SK-N-SH treated with all-trans-retinoic acid at 6 μM for 48 hours (cell line): ENCODE measurements around the gene SPTB.
A peak's percentile ranks its signal among the peaks of the same experiment; 100 is the strongest.

Source experiments
- ATAC-seq: fragments of 200-7000 bp; cut with Tn5 transposase; 3 replicates; pipeline ENCODE4 v1.9.1; 2020; ENCODE audit warnings: mild to moderate bottlenecking, moderate library complexity
- ARNTL ChIP-seq: fragments of 450-650 bp; formaldehyde crosslinking; IDR thresholded peaks from 2 replicates; pipeline ENCODE4 v1.5.0; 2020; ENCODE audit warnings: low read depth, mild to moderate bottlenecking, moderate library complexity, borderline replicate concordance
- BACH2 ChIP-seq: fragments of 250-450 bp; sonication (Bioruptor Pico); IDR thresholded peaks from 2 replicates; pipeline ENCODE4 v1.9.0; 2021; ENCODE audit warnings: mild to moderate bottlenecking, borderline replicate concordance
- CSDC2 ChIP-seq: fragments of 250-450 bp; sonication (Bioruptor Pico); IDR thresholded peaks from 2 replicates; pipeline ENCODE4 v1.5.0; 2020; ENCODE audit warnings: mild to moderate bottlenecking, moderate library complexity
- CSRNP3 ChIP-seq: fragments of 250-450 bp; sonication (Bioruptor Pico); IDR thresholded peaks from 2 replicates; pipeline ENCODE4 v1.5.1; 2021; ENCODE audit warnings: mild to moderate bottlenecking, moderate library complexity
- ESRRG ChIP-seq: fragments of 250-450 bp; sonication (Bioruptor Pico); IDR thresholded peaks from 2 replicates; pipeline ENCODE4 v1.6.1; 2021; ENCODE audit warnings: mild to moderate bottlenecking
- GLIS3 ChIP-seq: fragments of 250-450 bp; sonication (Bioruptor Pico); IDR thresholded peaks from 2 replicates; pipeline ENCODE4 v1.5.0; 2020; ENCODE audit warnings: mild to moderate bottlenecking, moderate library complexity
- ISL1 ChIP-seq: fragments of 250-450 bp; sonication (Bioruptor Pico); IDR thresholded peaks from 2 replicates; pipeline ENCODE4 v2.1.2; 2022; ENCODE audit warnings: mild to moderate bottlenecking, moderate library complexity
- OSR1 ChIP-seq: fragments of 250-450 bp; sonication (Bioruptor Pico); IDR thresholded peaks from 2 replicates; pipeline ENCODE4 v1.8.0; 2022; ENCODE audit warnings: moderate library complexity, mild to moderate bottlenecking, inconsistent platforms
- PATZ1 ChIP-seq: fragments of 250-450 bp; sonication (Bioruptor Pico); IDR thresholded peaks from 2 replicates; pipeline ENCODE4 v1.8.0; 2020; ENCODE audit warnings: mild to moderate bottlenecking, moderate library complexity, borderline replicate concordance
- POU6F1 ChIP-seq: fragments of 250-450 bp; sonication (Bioruptor Pico); IDR thresholded peaks from 2 replicates; pipeline ENCODE4 v1.8.0; 2021; ENCODE audit warnings: low read depth, mild to moderate bottlenecking, moderate library complexity, borderline replicate concordance
- PPARA ChIP-seq: fragments of 250-450 bp; sonication (Bioruptor Pico); IDR thresholded peaks from 2 replicates; pipeline ENCODE4 v1.5.0; 2020; ENCODE audit warnings: mild to moderate bottlenecking, borderline replicate concordance
- RARB ChIP-seq: fragments of 250-450 bp; sonication (Bioruptor Pico); IDR thresholded peaks from 2 replicates; pipeline ENCODE4 v1.8.0; 2021; ENCODE audit warnings: mild to moderate bottlenecking, moderate library complexity
- SNAI2 ChIP-seq: fragments of 250-450 bp; sonication (Bioruptor Pico); IDR thresholded peaks from 2 replicates; pipeline ENCODE4 v1.5.0; 2020; ENCODE audit warnings: mild to moderate bottlenecking, moderate library complexity
- TCF4 ChIP-seq: fragments of 250-450 bp; sonication (Bioruptor Pico); IDR thresholded peaks from 2 replicates; pipeline ENCODE4 v1.8.0; 2021; ENCODE audit warnings: mild to moderate bottlenecking, moderate library complexity, borderline replicate concordance
- TOX ChIP-seq: fragments of 250-450 bp; sonication (Bioruptor Pico); IDR thresholded peaks from 2 replicates; pipeline ENCODE4 v1.8.0; 2021; ENCODE audit warnings: mild to moderate bottlenecking, moderate library complexity, borderline replicate concordance
- TSHZ2 ChIP-seq: fragments of 250-450 bp; sonication (Bioruptor Pico); IDR thresholded peaks from 2 replicates; pipeline ENCODE4 v1.5.0; 2020; ENCODE audit warnings: mild to moderate bottlenecking, moderate library complexity
- ZFP30 ChIP-seq: fragments of 450-650 bp; formaldehyde crosslinking; IDR thresholded peaks from 2 replicates; pipeline ENCODE4 v1.5.0; 2022; ENCODE audit warnings: mild to moderate bottlenecking, moderate library complexity
- ZNF565 ChIP-seq: fragments of 450-650 bp; formaldehyde crosslinking; conservative IDR thresholded peaks from 2 replicates; pipeline ENCODE4 v1.5.0; 2020; ENCODE audit warnings: low read depth, mild to moderate bottlenecking, moderate library complexity
- ZNF70 ChIP-seq: fragments of 450-650 bp; formaldehyde crosslinking; IDR thresholded peaks from 2 replicates; pipeline ENCODE4 v1.5.0; 2020; ENCODE audit warnings: mild to moderate bottlenecking, moderate library complexity
- ZNF8 ChIP-seq: fragments of 450-650 bp; formaldehyde crosslinking; IDR thresholded peaks from 2 replicates; pipeline ENCODE4 v1.5.0; 2020; ENCODE audit warnings: mild to moderate bottlenecking, moderate library complexity

Gene SPTB

GRCh38 chr14:64807551-64807950 lies 72.2 kb downstream of the SPTB start:
- ATAC-seq, result peak; percentile 42
- TF ChIP-seq TCF4 (no peak), RARB (CRISPR knock-in tag) (no peak)

- ATAC-seq, result peak; percentile 39
- TF ChIP-seq ESRRG (CRISPR knock-in tag), result no peak
- no peak for TF ChIP-seq TCF4
- TF ChIP-seq ZNF565 (CRISPR knock-in tag), result no peak
- no peak for TF ChIP-seq CSRNP3 (CRISPR knock-in tag)
- TF ChIP-seq POU6F1 (CRISPR knock-in tag), result no peak
- no peak for TF ChIP-seq ARNTL (CRISPR knock-in tag)
- no peak for TF ChIP-seq RARB (CRISPR knock-in tag)
- no peak for TF ChIP-seq BACH2
- no peak for TF ChIP-seq TSHZ2 (CRISPR knock-in tag)
- no peak for TF ChIP-seq SNAI2 (CRISPR knock-in tag)
- no peak for TF ChIP-seq GLIS3 (CRISPR knock-in tag)
- TF ChIP-seq ZNF70, result no peak
- TF ChIP-seq ZFP30, result no peak
- no peak for TF ChIP-seq PPARA (CRISPR knock-in tag)
- no peak for TF ChIP-seq ISL1 (CRISPR knock-in tag)
Observed at GRCh38 chr14:64806862-64807495, 72.7 kb downstream of the SPTB start.

- peak; percentile 83 for ATAC-seq
- TF ChIP-seq BACH2, result no peak
- peak; percentile 31; the same call in 1 of the 2 replicates for TF ChIP-seq ISL1 (CRISPR knock-in tag)
- no peak for TF ChIP-seq SNAI2 (CRISPR knock-in tag)
- TF ChIP-seq CSDC2 (CRISPR knock-in tag), result no peak
- TF ChIP-seq, all 23 proteins: peak for 1
Observed at GRCh38 chr14:64806202-64806861, 73.4 kb downstream of the SPTB start.

- peak; percentile 41 for ATAC-seq
Observed at GRCh38 chr14:64805646-64806045, 74.1 kb downstream of the SPTB start.

- ATAC-seq, result no peak
- no peak for TF ChIP-seq CSDC2 (CRISPR knock-in tag)
- TF ChIP-seq ARNTL (CRISPR knock-in tag), result no peak
- TF ChIP-seq ISL1 (CRISPR knock-in tag), result no peak
- no peak for TF ChIP-seq TSHZ2 (CRISPR knock-in tag)
- no peak for TF ChIP-seq POU6F1 (CRISPR knock-in tag)
- TF ChIP-seq OSR1 (CRISPR knock-in tag), result no peak
- TF ChIP-seq RARB (CRISPR knock-in tag), result no peak
- TF ChIP-seq ESRRG (CRISPR knock-in tag), result no peak
- no peak for TF ChIP-seq TCF4
- TF ChIP-seq ZNF8, result no peak
- TF ChIP-seq GLIS3 (CRISPR knock-in tag), result no peak
- no peak for TF ChIP-seq PATZ1
- TF ChIP-seq ZNF70, result no peak
- no peak for TF ChIP-seq TOX
Observed at GRCh38 chr14:64804754-64805260, 74.9 kb downstream of the SPTB start.
